Measurements from ENCODE around the gene VAC14. TPM values are rescaled to one million over a fixed set of nuclear protein-coding genes. Genes with fewer than 3 reads are reported as not detected.
"Not testable (repeated sequence)": the region's sequence is repeated elsewhere in the genome, so short reads cannot be mapped to it uniquely, and the experiment has no call there.

The VAC14 gene
- total RNA-seq = 62.8 and 86.6 TPM in 2 replicates
- polyA plus RNA-seq = 63.9 and 78.9 TPM in 2 replicates

GRCh38 chr16:70800781-70801480 lies at the start of gene VAC14:
TSS of gene VAC14 (minus strand) at chr16:70801158. CDS start at chr16:70800900, 258 bp downstream.
- Histone ChIP-seq H3K4me1 (ENCODE audit: low read depth) (peaks cover 4% of the 10 kb centered on the region), H3K4me3 (peak within 1 kb of the TSS; percentile 84), H3K36me3 (no peaks in the 10 kb centered on the region), H3K27ac (peak within 1 kb of the TSS; percentile 87), H3K9me3 (ENCODE audit: low read depth) (no peaks in the 10 kb centered on the region), H3K27me3 (peaks cover 24% of the 10 kb centered on the region)
- TF ChIP-seq CTCF (IDR thresholded peaks at IDR 0.05; ENCODE audit: low read depth, low read length) = no peak
- DNase-seq (ENCODE audit: low read depth in 1 of 2, low spot score in 1 of 2) = peak; percentile 87 to 95

- H3K27me3 ChIP-seq; H3K27ac ChIP-seq; H3K4me3 ChIP-seq; H3K36me3 ChIP-seq; H3K4me1 ChIP-seq (ENCODE audit: low read depth); H3K9me3 ChIP-seq (ENCODE audit: low read depth); DNase-seq (ENCODE audit: low read depth in 1 of 2, low spot score in 1 of 2): not testable (repeated sequence)
These were observed 22.6 kb upstream of the VAC14 start for GRCh38 chr16:70823498-70824118.

GRCh38 chr16:70822734-70823133 lies 21.8 kb upstream of the VAC14 start:
- not testable (repeated sequence) for DNase-seq (ENCODE audit: low read depth in 1 of 2, low spot score in 1 of 2); H3K4me1 ChIP-seq (ENCODE audit: low read depth); H3K9me3 ChIP-seq (ENCODE audit: low read depth); H3K36me3 ChIP-seq; H3K27me3 ChIP-seq; H3K27ac ChIP-seq; H3K4me3 ChIP-seq

- not testable (repeated sequence) for H3K9me3 ChIP-seq (ENCODE audit: low read depth); H3K4me3 ChIP-seq; H3K27ac ChIP-seq; H3K4me1 ChIP-seq (ENCODE audit: low read depth); H3K36me3 ChIP-seq; DNase-seq (ENCODE audit: low read depth in 1 of 2, low spot score in 1 of 2); H3K27me3 ChIP-seq
These were observed 17.1 kb upstream of the VAC14 start for GRCh38 chr16:70818088-70818487.

GRCh38 chr16:70809392-70810060 lies 8.6 kb upstream of the VAC14 start:
- H3K27me3 ChIP-seq = peaks cover 37% of the 10 kb centered on the region
- no peak for TF ChIP-seq CTCF (IDR thresholded peaks at IDR 0.05; ENCODE audit: low read depth, low read length)
- no peaks in the 10 kb centered on the region for H3K4me1 ChIP-seq (ENCODE audit: low read depth)
- H3K9me3 ChIP-seq (ENCODE audit: low read depth) = no peaks in the 10 kb centered on the region
- no peak for DNase-seq (ENCODE audit: low read depth in 1 of 2, low spot score in 1 of 2)
- H3K36me3 ChIP-seq = no peaks in the 10 kb centered on the region
- no peak overlapping the region for H3K27ac ChIP-seq
- H3K4me3 ChIP-seq = no peak overlapping the region

GRCh38 chr16:70808371-70808770 lies 7.4 kb upstream of the VAC14 start:
- H3K27ac ChIP-seq = no peak overlapping the region
- peaks cover 48% of the 10 kb centered on the region for H3K27me3 ChIP-seq
- H3K4me3 ChIP-seq = no peak overlapping the region
- no peaks in the 10 kb centered on the region for H3K9me3 ChIP-seq (ENCODE audit: low read depth)
- TF ChIP-seq CTCF (IDR thresholded peaks at IDR 0.05; ENCODE audit: low read depth, low read length) = no peak
- no peaks in the 10 kb centered on the region for H3K4me1 ChIP-seq (ENCODE audit: low read depth)
- DNase-seq (ENCODE audit: low read depth in 1 of 2, low spot score in 1 of 2) = no peak
- H3K36me3 ChIP-seq = no peaks in the 10 kb centered on the region

- Histone ChIP-seq H3K4me1 (ENCODE audit: low read depth) (no peaks in the 10 kb centered on the region), H3K9me3 (ENCODE audit: low read depth) (no peaks in the 10 kb centered on the region), H3K4me3 (no peak overlapping the region), H3K27ac (no peak overlapping the region), H3K36me3 (no peaks in the 10 kb centered on the region), H3K27me3 (peaks cover 51% of the 10 kb centered on the region)
- DNase-seq (ENCODE audit: low read depth in 1 of 2, low spot score in 1 of 2) = peak in 1 of 2 donors; percentile 49
- TF ChIP-seq CTCF (IDR thresholded peaks at IDR 0.05; ENCODE audit: low read depth, low read length) = no peak
These were observed 4.8 kb upstream of the VAC14 start for GRCh38 chr16:70805787-70806186.

Data from cardiac muscle cell (in vitro differentiated cells and primary cell).